T-helper 2 cell treated with Interferon-gamma antibody and Interleukin-4, amounts not matched to agents 100 ng/mL and 5 ng/mL, for 36 hours (primary cell): Measurements from ENCODE around the gene BABAM2. TPM values are rescaled to one million over a fixed set of nuclear protein-coding genes. Genes with fewer than 3 reads are reported as not detected.
"Not testable (repeated sequence)": the region's sequence is repeated elsewhere in the genome, so short reads cannot be mapped to it uniquely, and the experiment has no call there.

ENCODE experiments used
- intact Hi-C: fragments of 100-400 bp; cut with micrococcal nuclease; formaldehyde crosslinking; loops from one replicate; pipeline ENCODE4 v1.15.1; 2023
- total RNA-seq: library from RNA; stranded (reverse); gene quantifications from 2 replicates; pipeline ENCODE4 v1.2.3, GENCODE V29; 2022

The BABAM2 gene
- total RNA-seq, 1 donor from 2014 or later, result 40.4 TPM

DNA sequence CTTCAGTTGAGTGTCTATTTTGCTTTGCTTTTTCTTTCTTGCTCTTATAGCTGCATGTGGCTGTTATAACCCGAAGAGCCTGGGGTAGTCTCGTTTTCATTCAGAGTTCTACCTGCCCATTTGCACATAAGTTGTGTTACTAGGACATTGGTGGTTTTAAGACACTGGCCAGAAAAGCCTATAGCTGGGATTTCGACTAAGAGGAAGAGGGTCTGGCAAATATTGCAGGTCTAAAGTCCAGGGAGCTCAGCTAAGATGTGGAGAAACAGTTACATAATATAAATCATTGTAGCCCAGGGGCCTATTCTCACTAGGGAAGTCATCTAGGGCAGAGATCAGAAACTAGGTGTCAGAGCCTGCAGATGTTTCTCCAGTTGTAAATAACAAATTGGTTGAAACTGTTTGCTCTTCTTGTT, 120.8 kb downstream of the BABAM2 start:
- intact Hi-C loops, result no loop called here

DNA sequence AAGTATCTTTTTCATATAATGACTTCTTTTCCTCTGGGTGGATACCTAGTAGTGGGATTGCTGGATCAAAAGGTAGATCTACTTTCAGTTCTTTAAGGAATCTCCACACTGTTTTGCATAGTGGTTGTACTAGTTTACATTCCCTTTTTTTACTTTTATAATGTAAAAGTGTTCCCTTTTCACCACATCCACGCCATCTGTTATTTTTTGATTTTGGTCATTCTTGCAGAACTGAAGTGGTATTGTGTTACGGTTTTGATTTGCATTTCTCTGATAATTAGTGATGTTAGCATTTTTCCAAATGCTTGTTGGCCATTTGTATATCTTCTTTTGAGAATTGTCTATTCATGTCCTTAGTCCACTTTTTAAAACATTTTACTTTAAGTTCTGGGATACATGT, 127.9 kb downstream of the BABAM2 start:
- intact Hi-C loops, result not testable (repeated sequence)

DNA sequence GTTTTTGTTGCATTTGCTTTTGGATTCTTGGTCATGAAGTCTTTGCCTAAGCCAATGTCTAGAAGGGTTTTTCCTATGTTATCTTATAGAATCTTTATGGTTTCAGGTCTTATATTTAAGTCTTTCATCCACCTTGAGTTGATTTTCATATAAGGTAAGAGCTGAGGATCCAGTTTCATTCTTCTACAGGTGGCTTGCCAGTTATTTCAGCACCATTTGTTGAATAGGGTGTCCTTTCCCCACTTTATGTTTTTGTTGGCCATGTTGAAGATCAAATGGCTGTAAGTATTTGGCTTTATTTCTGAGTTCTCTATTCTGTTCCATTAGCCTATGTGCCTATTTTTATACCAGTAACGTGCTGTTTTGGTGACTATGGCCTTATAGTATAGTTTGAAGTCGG, 129.0 kb downstream of the BABAM2 start:
- intact Hi-C loops, result not testable (repeated sequence)

DNA sequence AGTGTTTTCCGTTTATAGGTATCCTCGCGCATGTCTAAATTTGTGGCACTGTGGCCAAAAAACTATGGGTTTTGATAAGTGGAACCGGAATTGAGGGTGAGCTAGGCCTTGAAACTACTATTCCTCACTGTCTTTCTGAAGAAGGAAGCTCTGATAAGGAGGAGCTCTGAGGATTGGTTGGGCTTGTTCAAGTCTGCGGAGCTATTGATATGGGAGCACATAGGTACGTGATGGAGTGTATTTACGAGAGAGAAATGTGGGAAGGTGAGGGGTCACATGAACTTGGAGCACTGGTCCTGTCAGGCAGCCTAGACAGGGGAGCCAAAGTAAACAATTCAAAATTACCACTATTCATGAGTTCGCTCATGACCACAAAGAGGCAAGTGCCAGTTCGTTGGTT, 131.4 kb downstream of the BABAM2 start:
- intact Hi-C loops, result no loop called here

DNA sequence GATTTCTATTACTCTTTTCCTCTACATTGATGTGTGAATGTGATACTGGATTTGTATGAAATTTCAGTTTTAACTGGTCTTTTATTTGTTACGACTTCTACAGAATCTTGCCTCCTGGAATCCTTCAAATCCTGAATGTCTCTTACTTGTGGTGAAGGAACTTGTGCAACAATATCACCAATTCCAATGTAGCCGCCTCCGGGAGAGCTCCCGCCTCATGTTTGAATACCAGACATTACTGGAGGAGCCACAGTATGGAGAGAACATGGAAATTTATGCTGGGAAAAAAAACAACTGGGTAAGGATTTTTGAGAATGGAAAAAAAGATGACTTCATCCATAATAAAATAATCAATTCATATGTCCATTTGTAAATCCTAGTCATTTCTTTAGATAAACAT, 134.6 kb downstream of the BABAM2 start:
- intact Hi-C loops, result no loop called here

DNA sequence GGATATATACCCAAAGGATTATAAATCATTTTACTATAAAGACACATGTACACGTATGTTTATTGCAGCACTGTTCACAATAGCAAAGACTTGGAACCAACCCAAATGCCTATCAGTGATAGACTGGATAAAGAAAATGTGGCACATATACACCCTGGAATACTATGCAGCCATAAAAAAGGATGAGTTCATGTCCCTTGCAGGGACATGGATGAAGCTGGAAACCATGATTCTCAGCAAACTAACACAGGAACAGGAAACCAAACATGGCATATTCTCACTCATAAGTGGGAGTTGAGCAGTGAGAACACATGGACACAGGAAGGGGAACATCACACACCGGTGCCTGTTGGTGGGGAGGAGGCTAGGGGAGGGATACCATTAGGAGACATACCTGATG, 135.7 kb downstream of the BABAM2 start:
- intact Hi-C loops, result loop anchor here (2.0 kb wide), 1 partner anchor 65 kb away; no protein-coding TSS in a partner anchor

DNA sequence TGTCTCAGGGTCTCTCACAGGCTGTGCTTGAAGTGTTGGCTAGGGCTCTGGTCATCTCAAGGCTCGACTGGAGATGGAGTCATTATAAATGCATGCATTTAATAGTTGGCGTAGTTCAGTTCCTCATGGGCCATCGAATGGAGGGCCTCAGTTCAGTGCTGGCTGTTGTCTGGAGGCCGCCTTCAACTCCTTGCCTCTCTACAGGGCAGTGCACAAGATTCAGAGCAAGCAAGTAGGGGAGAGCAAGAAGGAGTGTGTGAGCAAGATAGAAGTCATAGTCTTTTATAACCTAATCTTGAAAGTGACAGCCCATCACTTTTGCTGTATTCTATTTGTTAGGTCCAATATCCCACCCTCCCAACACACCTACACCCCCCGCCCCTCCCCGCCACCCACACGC, 137.5 kb downstream of the BABAM2 start:
- intact Hi-C loops, result no loop called here

DNA sequence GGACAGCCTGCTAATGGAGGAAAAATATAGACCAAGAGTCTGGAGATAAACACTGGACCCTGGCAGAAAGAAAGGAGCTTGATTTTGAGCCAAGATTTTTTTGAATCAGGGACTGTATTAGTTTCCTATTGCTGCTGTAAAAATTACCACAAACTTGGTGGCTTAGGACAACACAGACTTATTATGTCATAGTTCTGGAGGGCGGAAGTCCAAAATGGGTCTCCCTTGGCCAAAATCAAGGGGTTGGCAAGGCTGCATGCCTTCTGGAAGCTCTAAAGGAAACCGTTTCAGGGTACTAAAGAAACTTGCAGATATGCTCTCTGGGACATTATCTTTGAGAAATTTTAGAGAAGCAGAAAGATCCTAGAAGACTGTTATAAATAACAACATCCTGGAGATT, 140.1 kb downstream of the BABAM2 start:
- intact Hi-C loops, result no loop called here

DNA sequence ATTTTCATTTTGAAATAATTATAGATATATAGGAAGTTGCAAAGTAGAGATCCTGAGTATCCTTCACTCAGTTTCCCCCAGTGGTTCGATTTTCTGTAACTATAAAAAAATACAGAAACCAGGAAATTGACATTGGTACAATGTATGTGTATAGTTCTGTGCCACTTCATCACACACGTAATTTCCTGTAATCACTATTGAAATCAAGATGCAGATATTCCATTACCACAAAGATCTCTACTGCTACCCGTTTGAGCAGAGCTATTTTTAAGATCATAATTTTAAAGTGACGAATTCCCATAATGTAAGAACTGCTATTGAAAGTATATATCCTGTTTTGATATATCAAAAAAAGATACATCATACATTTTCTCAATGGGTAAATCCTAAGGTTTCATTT, 142.3 kb downstream of the BABAM2 start:
- intact Hi-C loops, result no loop called here

DNA sequence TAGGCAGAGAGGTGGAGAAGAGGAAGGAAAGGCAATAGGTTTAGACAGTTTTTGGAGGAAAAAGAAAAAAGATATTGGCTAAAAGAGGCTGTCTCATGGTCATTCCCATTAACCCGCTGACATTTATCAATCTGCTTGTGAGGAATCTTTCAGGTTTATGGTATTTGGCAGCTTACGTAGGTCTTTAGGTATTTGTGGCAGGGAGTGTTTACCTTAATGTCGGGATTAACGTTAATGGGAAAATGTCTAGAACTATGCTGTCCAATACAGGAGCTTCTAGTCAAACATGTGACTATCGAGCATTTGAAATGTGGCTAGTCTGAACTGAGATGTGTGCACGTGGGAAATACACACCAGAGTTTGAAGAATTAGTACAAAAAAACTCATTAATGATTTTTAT, 144.2 kb downstream of the BABAM2 start:
- intact Hi-C loops, result no loop called here

DNA sequence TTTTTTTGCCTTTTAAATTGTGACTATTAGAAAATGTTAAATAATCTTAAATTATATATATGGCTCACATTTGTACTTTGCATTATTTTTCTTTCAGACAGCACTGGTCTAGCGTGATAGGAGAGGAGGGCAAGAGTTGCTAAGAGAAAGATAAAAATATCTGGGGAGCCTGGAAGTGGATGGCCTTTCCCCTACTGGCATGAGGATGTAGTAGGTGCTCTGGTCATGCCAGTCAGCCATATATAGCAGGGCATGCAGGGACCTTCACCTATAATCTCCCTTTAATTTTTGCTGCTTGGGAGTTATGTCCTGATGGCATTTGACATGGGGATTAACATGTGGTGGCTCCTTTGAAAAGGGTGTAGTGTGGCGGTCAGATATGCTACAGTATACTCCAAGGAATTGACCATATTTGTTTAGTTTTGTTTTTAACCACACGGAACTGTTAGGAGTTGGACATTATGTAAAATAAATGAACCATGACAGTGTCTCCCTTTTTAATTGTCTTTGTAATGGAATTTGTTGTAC, 144.7 kb downstream of the BABAM2 start:
- intact Hi-C loops, result no loop called here

DNA sequence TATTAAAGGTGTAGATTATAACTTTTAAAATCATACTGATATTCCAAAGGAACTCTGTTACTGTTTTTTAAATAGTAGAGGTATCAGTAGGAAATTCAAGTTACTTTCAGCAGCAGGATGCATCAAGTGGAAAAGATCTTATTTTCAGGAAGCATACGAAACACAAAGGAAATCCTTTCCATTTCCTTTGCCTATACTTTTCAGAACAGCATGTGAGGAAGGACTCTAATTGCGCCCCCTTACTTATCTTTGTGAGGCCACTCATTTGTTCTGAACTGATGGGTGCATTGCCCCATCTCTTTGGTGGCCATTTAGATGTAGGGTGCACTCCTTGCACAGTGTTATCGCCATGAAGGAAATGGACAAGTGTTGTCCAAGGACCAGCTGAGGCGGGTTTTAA, 145.3 kb downstream of the BABAM2 start:
- intact Hi-C loops, result no loop called here

DNA sequence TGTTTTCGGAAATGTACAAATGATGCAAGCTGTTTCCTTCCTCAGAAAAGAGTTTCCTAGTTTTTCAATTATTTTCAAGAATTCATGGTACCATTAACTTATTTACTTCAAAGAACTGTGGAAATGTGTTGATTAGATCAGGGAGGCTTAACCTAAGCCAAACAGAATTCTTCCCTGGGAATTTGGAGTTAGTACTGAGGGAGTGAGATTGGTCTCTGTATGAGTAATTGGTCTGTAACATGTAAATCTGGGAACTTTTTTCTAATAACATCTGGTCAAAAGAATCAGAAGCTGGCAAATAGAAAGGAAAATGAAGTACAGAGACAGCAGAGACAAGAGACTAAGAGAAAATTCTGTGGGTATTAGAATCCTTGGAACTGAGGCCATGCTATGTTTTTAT, 145.8 kb downstream of the BABAM2 start:
- intact Hi-C loops, result no loop called here

DNA sequence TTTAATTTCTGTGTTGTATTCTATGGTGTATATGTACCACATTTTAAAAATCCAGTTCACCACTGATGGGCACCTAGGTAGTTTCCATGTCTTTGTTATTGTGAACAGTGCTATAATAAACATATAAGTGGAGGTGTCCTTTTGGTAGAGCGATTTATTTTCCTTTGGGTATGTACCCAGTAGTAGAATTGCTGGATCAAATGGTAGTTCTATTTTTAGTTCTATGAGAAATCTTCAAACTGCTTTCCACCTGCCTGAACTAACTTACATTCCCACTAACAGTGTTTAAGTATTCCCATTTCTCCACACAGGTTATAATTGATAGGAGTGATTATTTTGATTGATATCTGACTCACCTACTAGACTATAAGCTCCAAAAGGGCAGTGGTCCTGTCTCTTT, 148.2 kb downstream of the BABAM2 start:
- intact Hi-C loops, result no loop called here

DNA sequence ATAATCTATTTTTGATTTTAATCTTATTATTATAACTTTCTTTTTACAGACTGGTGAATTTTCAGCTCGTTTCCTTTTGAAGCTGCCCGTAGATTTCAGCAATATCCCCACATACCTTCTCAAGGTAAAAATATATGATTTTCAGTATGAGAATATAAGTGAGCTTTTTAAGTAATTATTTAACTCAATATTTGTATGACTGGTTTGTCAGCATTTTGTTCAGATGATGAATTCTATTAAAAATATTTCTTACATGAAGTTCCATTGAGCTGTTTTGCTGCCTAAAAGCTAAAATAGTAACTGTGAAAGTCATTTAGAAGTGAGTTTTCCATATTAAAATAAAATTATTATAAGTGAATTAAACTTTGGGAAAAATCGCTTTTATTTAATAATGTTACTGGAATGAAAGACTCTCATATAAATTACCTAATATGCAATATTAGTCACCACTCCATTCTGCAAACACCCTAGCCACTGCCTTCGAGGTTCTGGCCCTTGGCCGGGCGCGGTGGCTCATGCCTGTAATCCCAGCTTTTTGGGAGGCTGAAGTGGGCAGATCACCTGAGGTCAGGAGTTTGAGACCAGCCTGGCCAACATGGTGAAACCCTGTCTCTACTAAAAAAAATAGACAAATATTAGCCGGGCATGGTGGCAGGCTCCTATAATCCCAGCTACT, 155.3 kb downstream of the BABAM2 start:
- intact Hi-C loops, result no loop called here

DNA sequence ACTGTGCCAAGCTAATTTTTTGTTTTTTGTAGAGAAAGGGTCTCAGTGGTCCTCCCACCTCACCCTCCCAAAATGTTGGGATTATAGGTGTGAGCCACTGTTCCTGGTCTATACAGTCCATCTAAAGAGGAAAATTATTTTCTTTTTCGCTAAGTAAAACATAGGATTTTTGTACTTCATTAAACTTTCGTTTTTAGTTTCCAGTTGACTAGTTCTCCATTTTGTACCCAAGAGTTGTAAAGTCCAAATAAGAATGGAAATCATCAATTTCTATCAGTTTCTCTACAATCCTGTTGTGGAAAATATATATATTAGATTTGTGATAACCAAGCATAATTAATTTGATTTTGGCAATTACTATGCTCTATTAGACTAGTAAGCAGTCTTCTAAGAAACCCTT, 156.4 kb downstream of the BABAM2 start:
- intact Hi-C loops, result no loop called here

DNA sequence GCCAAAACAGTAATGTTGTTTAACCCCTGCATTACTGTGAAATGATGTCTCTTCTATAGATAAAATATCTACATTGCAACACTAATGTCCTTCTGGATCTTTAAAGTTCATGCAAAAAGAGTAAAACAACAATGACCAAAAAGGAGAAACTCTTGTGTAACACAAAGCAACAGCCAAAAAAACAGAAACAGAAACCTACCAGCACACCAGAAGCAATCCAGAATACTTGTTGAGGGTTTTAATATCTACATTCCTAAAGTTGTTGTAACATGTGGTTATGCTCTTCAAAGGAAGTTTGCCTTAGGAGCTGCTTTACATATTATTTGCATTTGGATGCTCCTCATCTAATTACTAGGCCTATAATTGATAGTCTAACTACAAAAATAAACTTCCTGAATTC, 157.2 kb downstream of the BABAM2 start:
- intact Hi-C loops, result no loop called here

DNA sequence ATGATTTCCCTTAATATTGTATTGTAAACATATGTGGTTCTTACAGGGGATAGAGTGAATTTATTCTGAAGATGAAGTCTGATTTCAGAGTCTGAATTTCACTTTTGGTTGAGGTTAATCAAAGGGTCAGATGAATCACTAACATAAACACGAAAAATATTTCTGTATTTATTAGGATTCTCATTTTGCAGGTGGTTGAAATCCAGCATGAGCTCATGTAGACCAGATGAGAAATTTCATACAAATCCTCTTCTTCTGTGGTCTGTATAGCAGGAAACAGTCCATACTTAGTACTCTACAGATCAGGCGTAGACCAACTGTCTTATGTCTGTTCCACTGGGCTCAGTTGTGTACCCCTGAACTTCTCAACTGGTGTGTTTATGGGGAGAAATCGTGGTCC, 157.8 kb downstream of the BABAM2 start:
- intact Hi-C loops, result no loop called here

DNA sequence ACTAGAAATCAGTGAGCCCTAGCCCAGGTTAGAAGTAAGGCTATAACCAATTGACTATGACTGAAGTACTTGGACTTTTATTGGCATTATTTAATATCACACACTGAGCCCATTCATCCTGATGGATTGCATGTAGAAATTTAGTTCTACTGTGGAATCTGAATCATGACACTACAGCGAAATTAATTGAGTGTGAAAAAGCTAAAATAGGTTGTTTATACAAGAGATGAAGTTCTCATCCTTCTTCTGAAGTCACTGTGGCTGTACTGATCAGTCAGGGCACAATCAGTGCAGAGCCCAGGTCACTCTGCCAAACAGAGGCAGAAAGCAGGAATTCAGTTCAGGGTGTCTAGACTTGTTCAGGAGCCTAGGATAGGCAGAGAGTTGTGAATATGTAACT, 158.9 kb downstream of the BABAM2 start:
- intact Hi-C loops, result no loop called here

DNA sequence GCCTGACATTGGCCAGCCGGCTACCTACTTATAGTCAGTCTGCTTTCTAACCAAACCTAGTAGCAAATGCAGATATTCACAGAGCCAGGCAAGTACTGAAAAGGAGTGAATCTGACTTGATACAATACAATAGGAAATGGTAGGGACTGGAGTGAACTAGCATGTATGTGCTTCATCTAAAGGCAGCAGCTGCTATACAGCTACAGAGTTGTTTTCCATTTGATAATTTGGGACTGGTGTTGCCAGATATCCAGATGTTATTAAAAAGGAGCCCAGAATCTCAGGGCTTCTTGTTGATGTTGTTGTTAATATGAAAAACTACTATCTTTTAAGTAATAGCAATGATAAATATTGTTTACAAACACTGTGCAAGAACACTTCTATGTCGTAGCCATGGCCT, 159.4 kb downstream of the BABAM2 start:
- intact Hi-C loops, result no loop called here

DNA sequence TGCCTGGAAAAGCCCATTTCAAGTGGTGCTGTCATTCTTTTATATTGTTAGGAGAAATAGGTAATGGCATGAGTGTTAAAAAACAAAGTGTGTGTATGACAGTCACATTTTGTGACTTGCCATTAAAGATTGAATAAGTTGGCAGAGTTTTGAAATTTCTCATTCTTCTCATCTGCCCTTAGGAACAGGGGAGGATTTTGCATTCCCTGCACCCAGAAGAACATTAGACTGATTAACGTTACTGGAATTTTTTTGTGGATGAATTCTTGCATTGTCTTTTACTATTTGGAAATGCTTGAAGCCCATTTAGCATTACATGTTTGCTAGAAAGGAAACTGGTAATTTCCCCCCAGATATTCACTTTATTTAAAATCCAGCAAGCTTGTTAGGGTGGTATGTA, 162.2 kb downstream of the BABAM2 start:
- intact Hi-C loops, result no loop called here

DNA sequence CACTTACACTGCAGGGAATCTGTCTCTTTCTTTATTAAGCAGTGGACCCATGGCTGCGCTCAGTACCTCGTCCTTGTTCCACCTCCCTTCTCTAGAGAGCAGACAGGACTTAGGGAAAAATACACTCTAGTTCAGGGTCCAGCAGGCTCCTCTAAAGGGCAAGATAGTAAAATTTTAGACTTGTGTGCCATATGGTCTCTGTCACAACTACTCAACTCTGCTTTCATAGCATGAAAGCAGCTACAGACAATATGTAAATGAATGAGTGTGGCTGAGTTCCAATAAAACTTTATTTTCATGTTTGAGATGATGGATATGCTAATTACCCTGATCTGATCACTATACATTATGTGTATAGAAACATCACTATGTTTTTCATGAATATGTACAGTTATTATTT, 163.1 kb downstream of the BABAM2 start:
- intact Hi-C loops, result no loop called here

DNA sequence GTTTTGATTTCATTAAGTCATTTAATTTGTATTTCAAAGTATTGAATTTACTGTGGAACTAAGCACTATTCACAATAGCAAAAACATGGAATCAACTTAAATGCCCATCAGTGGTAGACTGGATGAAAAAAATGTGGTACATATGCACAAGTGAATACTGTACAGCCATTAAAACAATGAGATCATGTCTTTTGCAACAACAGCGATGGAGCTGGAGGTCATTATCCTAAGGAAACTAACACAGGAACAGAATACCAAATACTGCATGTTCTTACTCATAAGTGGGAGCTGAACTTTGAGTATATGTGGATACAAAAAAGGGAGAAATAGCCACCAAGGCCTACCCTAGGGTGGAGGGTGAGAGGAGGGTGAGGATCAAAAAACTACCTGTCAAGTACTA, 164.4 kb downstream of the BABAM2 start:
- intact Hi-C loops, result no loop called here
